Measurements from ENCODE around the gene GBP7.
A peak's percentile ranks its signal among the peaks of the same experiment; 100 is the strongest.
"Not testable (repeated sequence)": the region's sequence is repeated elsewhere in the genome, so short reads cannot be mapped to it uniquely, and the experiment has no call there.

GBP7 gene, protein sequence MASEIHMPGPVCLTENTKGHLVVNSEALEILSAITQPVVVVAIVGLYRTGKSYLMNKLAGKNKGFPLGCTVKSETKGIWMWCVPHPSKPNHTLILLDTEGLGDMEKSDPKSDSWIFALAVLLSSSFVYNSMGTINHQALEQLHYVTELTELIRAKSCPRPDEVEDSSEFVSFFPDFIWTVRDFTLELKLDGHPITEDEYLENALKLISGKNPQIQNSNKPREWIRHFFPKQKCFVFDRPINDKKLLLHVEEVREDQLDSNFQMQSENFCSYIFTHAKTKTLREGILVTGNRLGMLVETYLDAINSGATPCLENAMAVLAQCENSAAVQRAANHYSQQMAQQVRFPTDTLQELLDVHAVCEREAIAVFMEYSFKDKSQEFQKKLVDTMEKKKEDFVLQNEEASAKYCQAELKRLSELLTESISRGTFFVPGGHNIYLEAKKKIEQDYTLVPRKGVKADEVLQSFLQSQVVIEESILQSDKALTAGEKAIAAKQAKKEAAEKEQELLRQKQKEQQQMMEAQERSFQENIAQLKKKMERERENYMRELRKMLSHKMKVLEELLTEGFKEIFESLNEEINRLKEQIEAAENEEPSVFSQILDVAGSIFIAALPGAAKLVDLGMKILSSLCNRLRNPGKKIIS

DNA sequence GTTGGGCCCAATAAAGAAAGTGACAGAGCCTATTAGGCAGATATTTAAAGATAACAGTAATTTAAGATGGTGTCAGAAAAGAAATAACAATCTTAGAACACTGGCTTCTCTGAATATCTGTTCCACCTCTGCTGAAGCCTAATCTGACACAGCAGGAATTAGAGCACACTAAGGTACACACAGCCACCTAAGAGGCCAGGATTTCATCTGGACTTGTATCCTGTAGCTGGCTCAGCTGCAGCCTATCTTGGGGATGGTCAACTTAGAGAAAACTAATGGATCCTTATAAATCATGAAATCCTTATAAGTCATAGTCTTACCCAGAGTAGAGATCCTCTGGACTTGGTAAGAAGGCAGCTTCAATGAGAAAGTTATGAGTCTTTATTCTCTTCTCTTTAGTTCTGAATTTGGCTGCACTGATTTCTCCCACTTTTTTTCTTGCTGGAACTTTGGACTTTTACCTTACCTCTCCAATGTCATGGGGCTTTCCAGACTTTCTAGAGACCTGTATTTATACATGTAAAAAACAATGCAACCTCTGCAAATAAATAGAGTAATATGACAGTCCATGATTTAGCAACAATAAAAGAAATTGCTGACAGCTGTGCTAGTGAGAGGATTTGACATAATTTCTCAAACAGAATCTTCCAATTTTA, at the start of gene GBP7:
Gene GBP7, minus strand, starts transcription at position 403 of the 656 bp plus-strand sequence. CDS start 4,068 bp downstream, outside the sequence.
- TF ChIP-seq, protein P1, sequence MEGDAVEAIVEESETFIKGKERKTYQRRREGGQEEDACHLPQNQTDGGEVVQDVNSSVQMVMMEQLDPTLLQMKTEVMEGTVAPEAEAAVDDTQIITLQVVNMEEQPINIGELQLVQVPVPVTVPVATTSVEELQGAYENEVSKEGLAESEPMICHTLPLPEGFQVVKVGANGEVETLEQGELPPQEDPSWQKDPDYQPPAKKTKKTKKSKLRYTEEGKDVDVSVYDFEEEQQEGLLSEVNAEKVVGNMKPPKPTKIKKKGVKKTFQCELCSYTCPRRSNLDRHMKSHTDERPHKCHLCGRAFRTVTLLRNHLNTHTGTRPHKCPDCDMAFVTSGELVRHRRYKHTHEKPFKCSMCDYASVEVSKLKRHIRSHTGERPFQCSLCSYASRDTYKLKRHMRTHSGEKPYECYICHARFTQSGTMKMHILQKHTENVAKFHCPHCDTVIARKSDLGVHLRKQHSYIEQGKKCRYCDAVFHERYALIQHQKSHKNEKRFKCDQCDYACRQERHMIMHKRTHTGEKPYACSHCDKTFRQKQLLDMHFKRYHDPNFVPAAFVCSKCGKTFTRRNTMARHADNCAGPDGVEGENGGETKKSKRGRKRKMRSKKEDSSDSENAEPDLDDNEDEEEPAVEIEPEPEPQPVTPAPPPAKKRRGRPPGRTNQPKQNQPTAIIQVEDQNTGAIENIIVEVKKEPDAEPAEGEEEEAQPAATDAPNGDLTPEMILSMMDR (IDR thresholded peaks at IDR 0.05) = no peak
- Histone ChIP-seq H3K36me3 (ENCODE audit: control insufficient read depth, insufficient read depth, low read length) (no peaks in the 10 kb centered on the region), H3K9me3 (ENCODE audit: control insufficient read depth, low read length) (no peaks in the 10 kb centered on the region), H3K27me3 (ENCODE audit: control insufficient read depth, insufficient read depth, low read length) (no peaks in the 10 kb centered on the region), H3K4me3 (ENCODE audit: low read depth, low read length) (no peak within 1 kb of the TSS), H3K79me2 (no peaks in the 10 kb centered on the region), H2AFZ (peak within 1 kb of the TSS; percentile 62), H3K27ac (no peak within 1 kb of the TSS), H3K4me1 (no peaks in the 10 kb centered on the region), H3K9ac (no peak within 1 kb of the TSS), H3K4me2 (ENCODE audit: low read length) (no peak within 1 kb of the TSS)

DNA sequence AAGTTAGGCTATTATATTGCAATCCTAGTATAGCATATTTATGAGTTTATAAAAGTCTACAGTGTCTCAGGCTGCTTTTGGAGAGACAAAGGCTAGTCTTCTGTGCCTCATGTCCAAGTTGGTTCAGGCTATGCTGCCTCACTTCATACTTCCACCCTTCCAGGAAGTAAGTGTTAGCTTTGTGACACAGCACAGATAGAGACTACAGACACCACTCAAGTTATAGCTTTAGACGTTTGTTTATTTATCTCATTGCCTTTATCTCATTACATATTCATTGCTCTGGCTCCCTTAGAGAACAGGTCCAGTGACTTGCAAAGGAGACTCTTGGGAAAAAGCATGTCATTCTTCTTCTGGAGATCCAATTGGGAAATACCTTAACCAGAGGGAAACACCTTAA, 45.5 kb upstream of the GBP7 start:
- Histone ChIP-seq H3K9me3 (ENCODE audit: control insufficient read depth, low read length) (no peaks in the 10 kb centered on the region), H3K4me3 (ENCODE audit: low read depth, low read length) (no peak overlapping the region), H3K27me3 (ENCODE audit: control insufficient read depth, insufficient read depth, low read length) (no peaks in the 10 kb centered on the region), H3K79me2 (no peaks in the 10 kb centered on the region), H2AFZ (no peak overlapping the region), H3K9ac (no peak overlapping the region), H3K36me3 (ENCODE audit: control insufficient read depth, insufficient read depth, low read length) (no peaks in the 10 kb centered on the region), H3K4me1 (no peaks in the 10 kb centered on the region), H3K27ac (no peak overlapping the region), H3K4me2 (ENCODE audit: low read length) (no peak overlapping the region)
- TF ChIP-seq, protein P1 (IDR thresholded peaks at IDR 0.05) = no peak

DNA sequence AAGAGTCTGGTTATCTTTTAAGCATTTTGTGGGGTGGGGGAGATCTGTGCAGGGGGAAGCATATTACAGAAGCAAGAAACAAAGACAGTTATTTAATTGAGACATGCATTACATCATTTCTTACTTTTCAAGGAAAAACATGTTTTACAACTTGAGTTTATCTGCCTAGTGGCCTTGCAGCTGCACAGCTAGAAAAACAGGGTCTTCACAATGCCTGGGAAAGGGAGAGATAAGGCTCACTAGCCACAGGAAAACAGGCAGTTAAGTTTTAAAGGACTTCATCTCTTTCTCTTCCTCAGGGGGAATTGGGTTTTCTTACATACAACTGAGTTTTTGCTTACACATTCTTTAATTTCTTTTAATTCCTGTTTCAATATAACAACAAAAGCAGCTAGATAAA, 44.0 kb upstream of the GBP7 start:
- not testable (repeated sequence) for H3K4me2 ChIP-seq (ENCODE audit: low read length); H3K79me2 ChIP-seq; H3K4me3 ChIP-seq (ENCODE audit: low read depth, low read length); H3K4me1 ChIP-seq; H3K9me3 ChIP-seq (ENCODE audit: control insufficient read depth, low read length); H3K27ac ChIP-seq; H3K36me3 ChIP-seq (ENCODE audit: control insufficient read depth, insufficient read depth, low read length); H3K27me3 ChIP-seq (ENCODE audit: control insufficient read depth, insufficient read depth, low read length); H3K9ac ChIP-seq; H2AFZ ChIP-seq

DNA sequence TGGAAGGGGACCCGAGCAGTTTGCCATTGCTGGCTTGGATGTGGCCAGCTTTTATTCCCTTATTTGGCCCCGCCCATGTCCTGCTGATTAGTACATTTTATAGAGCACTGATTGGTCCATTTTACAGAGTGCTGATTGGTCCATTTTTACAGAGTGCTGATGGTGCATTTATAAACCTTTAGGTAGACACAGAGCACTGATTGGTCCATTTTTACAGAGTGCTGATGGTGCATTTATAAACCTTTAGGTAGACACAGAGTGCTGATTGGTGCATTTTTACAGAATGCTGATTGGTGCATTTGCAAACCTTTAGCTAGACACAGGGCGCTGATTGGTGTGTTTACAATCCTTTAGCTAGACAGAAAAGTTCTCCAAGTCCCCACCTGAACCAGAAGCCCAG, 43.1 kb upstream of the GBP7 start:
- not testable (repeated sequence) for H3K79me2 ChIP-seq; H3K4me1 ChIP-seq; H3K36me3 ChIP-seq (ENCODE audit: control insufficient read depth, insufficient read depth, low read length); H3K4me2 ChIP-seq (ENCODE audit: low read length); H3K9me3 ChIP-seq (ENCODE audit: control insufficient read depth, low read length); H3K27me3 ChIP-seq (ENCODE audit: control insufficient read depth, insufficient read depth, low read length); H2AFZ ChIP-seq; H3K9ac ChIP-seq; H3K4me3 ChIP-seq (ENCODE audit: low read depth, low read length); H3K27ac ChIP-seq

DNA sequence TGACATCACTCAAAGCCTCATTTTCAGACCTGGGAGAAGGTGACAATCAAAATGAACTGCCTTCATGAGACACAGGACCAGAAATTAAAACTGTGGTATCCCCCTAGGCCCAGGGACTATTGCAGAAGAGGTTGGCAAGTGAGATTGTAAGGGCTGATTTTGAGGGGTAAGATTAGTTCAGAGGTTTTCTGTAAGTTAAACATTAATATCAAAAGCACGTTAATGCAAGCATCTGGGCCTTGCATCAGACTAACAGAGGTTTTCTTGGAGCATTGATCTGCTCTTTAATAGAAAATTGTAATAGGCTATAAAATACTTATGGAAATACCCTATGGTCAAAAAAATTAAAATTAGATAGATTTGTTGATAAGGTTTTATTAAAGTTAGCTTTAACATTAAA, 37.5 kb upstream of the GBP7 start:
- Histone ChIP-seq H3K9me3 (ENCODE audit: control insufficient read depth, low read length) (no peaks in the 10 kb centered on the region), H3K36me3 (ENCODE audit: control insufficient read depth, insufficient read depth, low read length) (no peaks in the 10 kb centered on the region), H3K4me2 (ENCODE audit: low read length) (no peak overlapping the region), H2AFZ (peak overlapping the region; percentile 15), H3K79me2 (no peaks in the 10 kb centered on the region), H3K4me3 (ENCODE audit: low read depth, low read length) (no peak overlapping the region), H3K9ac (no peak overlapping the region), H3K27ac (no peak overlapping the region), H3K27me3 (ENCODE audit: control insufficient read depth, insufficient read depth, low read length) (no peaks in the 10 kb centered on the region), H3K4me1 (no peaks in the 10 kb centered on the region)
- TF ChIP-seq, protein P1 (IDR thresholded peaks at IDR 0.05) = no peak

Measured in parathyroid adenoma (tissue), 2 donors.